Adrenal gland (tissue), 5 donors: ENCODE measurements around the gene VSTM2B.

Experiments
- POLR2A ChIP-seq, 2 donors: fragments of 450-650 bp; IDR thresholded peaks; one replicate each; pipeline ENCODE4 v1.6.1; 2017; ENCODE audit warnings: antibody characterized with exemption in 2 of 2, mild to moderate bottlenecking in 2 of 2, moderate library complexity in 1 of 2
- TF ChIP-seq, protein P1 (sequence below), 6 experiments: fragments of 450-650 bp in 4 of 6; fragments of 200-600 bp in 2 of 6; sonication (generic) in 1 of 6; IDR thresholded peaks; 1 replicate in 5 of 6; 2 replicates in 1 of 6; pipeline versions ENCODE4 v1.5.1 to v1.8.0; 2016 to 2021; ENCODE audit warnings: antibody characterized with exemption in 6 of 6, mild to moderate bottlenecking in 2 of 6, moderate library complexity in 1 of 6
- donor health status: DM: no; HTN: no; CAD: no.

- no peak for TF ChIP-seq POLR2A (IDR thresholded peaks at IDR 0.05)
- TF ChIP-seq, protein P1, sequence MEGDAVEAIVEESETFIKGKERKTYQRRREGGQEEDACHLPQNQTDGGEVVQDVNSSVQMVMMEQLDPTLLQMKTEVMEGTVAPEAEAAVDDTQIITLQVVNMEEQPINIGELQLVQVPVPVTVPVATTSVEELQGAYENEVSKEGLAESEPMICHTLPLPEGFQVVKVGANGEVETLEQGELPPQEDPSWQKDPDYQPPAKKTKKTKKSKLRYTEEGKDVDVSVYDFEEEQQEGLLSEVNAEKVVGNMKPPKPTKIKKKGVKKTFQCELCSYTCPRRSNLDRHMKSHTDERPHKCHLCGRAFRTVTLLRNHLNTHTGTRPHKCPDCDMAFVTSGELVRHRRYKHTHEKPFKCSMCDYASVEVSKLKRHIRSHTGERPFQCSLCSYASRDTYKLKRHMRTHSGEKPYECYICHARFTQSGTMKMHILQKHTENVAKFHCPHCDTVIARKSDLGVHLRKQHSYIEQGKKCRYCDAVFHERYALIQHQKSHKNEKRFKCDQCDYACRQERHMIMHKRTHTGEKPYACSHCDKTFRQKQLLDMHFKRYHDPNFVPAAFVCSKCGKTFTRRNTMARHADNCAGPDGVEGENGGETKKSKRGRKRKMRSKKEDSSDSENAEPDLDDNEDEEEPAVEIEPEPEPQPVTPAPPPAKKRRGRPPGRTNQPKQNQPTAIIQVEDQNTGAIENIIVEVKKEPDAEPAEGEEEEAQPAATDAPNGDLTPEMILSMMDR (IDR thresholded peaks at IDR 0.05), result no peak
These were observed 15.0 kb upstream of the VSTM2B start for GRCh38 chr19:29510701-29511265.
